ENCODE results near the gene CILP2. TPM values are rescaled to one million over a fixed set of nuclear protein-coding genes. Genes with fewer than 3 reads are reported as not detected.
A peak's percentile ranks its signal among the peaks of the same experiment; 100 is the strongest.

Gene CILP2
- total and polyA plus RNA-seq, 9 of the 15 experiments (the other 6 are each of a cell fraction or from before 2014, with no cell fraction given), result 0.04 to 0.35 (median 0.05) TPM; not detected in 2

GRCh38 chr19:19515642-19516519 lies 22.2 kb upstream of the CILP2 start, which contains the start of gene NDUFA13 (continued):
- TF ChIP-seq CEBPZ (IDR thresholded peaks at IDR 0.05; ENCODE audit: borderline replicate concordance, low read depth, low read length), result no peak
- no peak for TF ChIP-seq CEBPB (tag; IDR thresholded peaks at IDR 0.05)
- TF ChIP-seq TCF7 (IDR thresholded peaks at IDR 0.05; ENCODE audit: borderline replicate concordance), result no peak
- no peak for TF ChIP-seq KAT2B (IDR thresholded peaks at IDR 0.05; ENCODE audit: low read depth, low read length)
- peak; percentile 73 for TF ChIP-seq SMAD1 (IDR thresholded peaks at IDR 0.05; ENCODE audit: low read depth, low read length, partially characterized antibody)
- TF ChIP-seq NCOR1 (IDR thresholded peaks at IDR 0.05), result peak; percentile 28; the same call in 1 of the 2 replicates
- no peak for TF ChIP-seq PHF21A (IDR thresholded peaks at IDR 0.05; ENCODE audit: borderline replicate concordance, low read depth)
- no peak for TF ChIP-seq FOS (IDR thresholded peaks at IDR 0.05; ENCODE audit: extremely low read depth, insufficient read length)
- TF ChIP-seq STAT5B (CRISPR knock-in tag; IDR thresholded peaks at IDR 0.05), result no peak
- TF ChIP-seq SETDB1 (IDR thresholded peaks at IDR 0.05; ENCODE audit: low read length), result no peak
- TF ChIP-seq ZNF217 (CRISPR knock-in tag; IDR thresholded peaks at IDR 0.05), result no peak
- TF ChIP-seq MAFK (IDR thresholded peaks at IDR 0.05; ENCODE audit: low read length), result no peak
- TF ChIP-seq SIX5 (IDR thresholded peaks at IDR 0.05; ENCODE audit: borderline replicate concordance in 1 of 2, insufficient read depth in 1 of 2, low read depth in 1 of 2, low read length in 2 of 2), result peak; percentile 67 to 81
- 0 out of 4 replicates have a peak, but pooled peaks of 1 of the 2 experiments have one; percentile 65 for TF ChIP-seq CSDE1 (IDR thresholded peaks at IDR 0.05)
- TF ChIP-seq VEZF1 (CRISPR knock-in tag; IDR thresholded peaks at IDR 0.05), result peak; percentile 81
- TF ChIP-seq BCL6 (CRISPR knock-in tag; IDR thresholded peaks at IDR 0.05), result no peak
- no peak for TF ChIP-seq USF1 (CRISPR knock-in tag; IDR thresholded peaks at IDR 0.05)
- no peak for TF ChIP-seq SNIP1 (IDR thresholded peaks at IDR 0.05; ENCODE audit: low read depth)
- no peak for TF ChIP-seq NEUROD1 (IDR thresholded peaks at IDR 0.05; ENCODE audit: borderline replicate concordance, low read depth, low read length, partially characterized antibody)
- no peak for TF ChIP-seq MYNN (IDR thresholded peaks at IDR 0.05)
- TF ChIP-seq MYNN (CRISPR knock-in tag; IDR thresholded peaks at IDR 0.05), result no peak
- peak; percentile 74 for TF ChIP-seq CREB1 (IDR thresholded peaks at IDR 0.05)
- peak; percentile 75 for TF ChIP-seq CREB1 (CRISPR knock-in tag; IDR thresholded peaks at IDR 0.05)
- TF ChIP-seq GABPB1 (CRISPR knock-in tag; IDR thresholded peaks at IDR 0.05), result peak; percentile 99
- no peak for TF ChIP-seq SRF (CRISPR knock-in tag; IDR thresholded peaks at IDR 0.05)

Measured in K562 (cell line).